Fibroblast of lung (primary cell): ENCODE measurements around the gene AVPI1. TPM values are rescaled to one million over a fixed set of nuclear protein-coding genes. Genes with fewer than 3 reads are reported as not detected.

ENCODE experiments used
- DNase-seq, 2 donors: peaks; one replicate each; pipeline versions ENCODE4 v3.0.0 to v3.0.0-alpha.2; 2010; ENCODE audit warnings: low read depth in 2 of 2
- H2AFZ ChIP-seq: 2 replicates; pipeline ENCODE4 v1.5.1; 2012; ENCODE audit warnings: low read length, control low read depth, inconsistent platforms
- H3K27ac ChIP-seq: 2 replicates; pipeline ENCODE4 v1.5.1; 2011; ENCODE audit warnings: low read length, control low read depth; ENCODE audit not compliant: insufficient read depth
- H3K27me3 ChIP-seq: 2 replicates; pipeline ENCODE4 v1.5.1; 2011; ENCODE audit warnings: mild to moderate bottlenecking, low read length; ENCODE audit not compliant: control insufficient read depth, insufficient read depth
- H3K36me3 ChIP-seq: 2 replicates; pipeline ENCODE4 v1.5.1; 2011; ENCODE audit warnings: low read length; ENCODE audit not compliant: control insufficient read depth, insufficient read depth
- H3K4me1 ChIP-seq: 2 replicates; pipeline ENCODE4 v1.5.1; 2011; ENCODE audit warnings: low read length; ENCODE audit not compliant: control insufficient read depth, insufficient read depth; ENCODE audit errors: extremely low read depth
- H3K4me2 ChIP-seq: 2 replicates; pipeline ENCODE4 v1.5.1; 2011; ENCODE audit warnings: low read length, control low read depth; ENCODE audit not compliant: insufficient read depth; ENCODE audit errors: extremely low read depth
- H3K4me3 ChIP-seq, 4 experiments: fragments of 200-600 bp in 1 of 4; sonication (generic) in 1 of 4; replicated peaks in 1 of 4; 2 replicates each; pipeline ENCODE4 v1.5.1; 2011 to 2016; ENCODE audit warnings: low read length in 4 of 4, low read depth in 3 of 4, mild to moderate bottlenecking in 3 of 4, control low read depth in 2 of 4, inconsistent platforms in 1 of 4, mixed read lengths in 1 of 4; ENCODE audit not compliant: insufficient read depth in 1 of 4; ENCODE audit errors: control extremely low read depth in 1 of 4
- H3K79me2 ChIP-seq: 2 replicates; pipeline ENCODE4 v1.5.1; 2012; ENCODE audit warnings: mild to moderate bottlenecking, low read length, inconsistent platforms; ENCODE audit not compliant: control insufficient read depth, insufficient read depth
- H3K9ac ChIP-seq: 2 replicates; pipeline ENCODE4 v1.5.1; 2011; ENCODE audit warnings: mild to moderate bottlenecking, low read length, control low read depth; ENCODE audit not compliant: insufficient read depth
- H3K9me3 ChIP-seq: 2 replicates; pipeline ENCODE4 v1.5.1; 2012; ENCODE audit warnings: low read depth, low read length; ENCODE audit not compliant: control insufficient read depth, insufficient read depth
- H4K20me1 ChIP-seq: 2 replicates; pipeline ENCODE4 v1.5.1; 2011; ENCODE audit warnings: low read length; ENCODE audit not compliant: control insufficient read depth, insufficient read depth; ENCODE audit errors: extremely low read depth
- CTCF ChIP-seq, 2 donors: IDR thresholded peaks in 1 of 2; conservative IDR thresholded peaks in 1 of 2; 1 replicate in 1 of 2; 2 replicates in 1 of 2; pipeline ENCODE4 v1.5.1; 2011 to 2012; ENCODE audit warnings: low read length in 2 of 2, control low read depth in 1 of 2, inconsistent platforms in 1 of 2, low read depth in 1 of 2, mild to moderate bottlenecking in 1 of 2
- EZH2 ChIP-seq: IDR thresholded peaks from 2 replicates; pipeline ENCODE4 v1.5.1; 2012; ENCODE audit warnings: low read length, control low read depth, mild to moderate bottlenecking; ENCODE audit errors: missing control alignments
- polyA plus RNA-seq, 2 donors: library from polyadenylated mRNA; depleted of rRNA in 1 of 2; stranded (reverse) in 1 of 2; unstranded in 1 of 2; fragments of >200 nt; gene quantifications; 2 replicates each; pipeline ENCODE4 v1.2.1, GENCODE V29; 2011 to 2012; ENCODE audit warnings: missing spikeins in 1 of 2
- total RNA-seq: library from RNA; depleted of rRNA; stranded (reverse); fragments of >200 nt; gene quantifications from 2 replicates; pipeline ENCODE4 v1.2.1, GENCODE V29; 2014

AVPI1 gene
- total and polyA plus RNA-seq, 2 donors (not counting 1 experiment from before 2014, with no cell fraction given), result 14.3 to 77.5 TPM

DNA sequence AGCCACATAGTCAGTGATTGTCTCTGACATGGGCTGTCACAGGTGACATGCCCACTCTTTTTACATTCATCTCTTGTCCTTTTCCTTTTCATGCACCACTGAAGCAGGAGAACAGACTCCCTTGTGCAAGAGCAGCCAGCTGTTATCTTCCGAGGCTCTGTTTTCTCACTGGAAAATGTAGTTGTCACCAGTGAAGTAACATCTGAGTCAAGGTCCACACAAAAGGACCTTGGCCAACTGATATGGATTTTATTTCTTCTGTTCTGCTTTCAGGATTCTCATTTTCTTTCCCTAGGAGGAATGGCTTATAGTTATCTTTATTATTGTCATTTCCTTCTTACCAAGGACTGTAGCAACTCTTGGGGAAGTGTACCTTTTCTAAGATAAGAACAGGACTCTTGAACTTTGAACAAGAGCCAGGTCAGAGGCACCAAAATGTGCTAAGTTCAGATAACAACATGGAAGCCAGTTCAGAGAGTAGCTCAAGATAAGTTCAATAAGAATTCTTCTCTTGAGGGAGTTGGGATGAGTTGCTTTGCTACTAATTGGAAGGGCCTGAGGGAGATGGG is 22.7 kb downstream of the AVPI1 start:
- no peak for TF ChIP-seq EZH2
- TF ChIP-seq CTCF (conservative IDR thresholded peaks at IDR 0.05 in 1 of 2, IDR thresholded peaks at IDR 0.05 in 1 of 2; ENCODE audit: low read depth in 1 of 2, low read length in 2 of 2), result no peak
- Histone ChIP-seq H3K79me2 (no peaks in the 10 kb centered on the region), H2AFZ (no peak overlapping the region), H3K4me1 (peaks cover 2% of the 10 kb centered on the region), H3K4me2 (no peak overlapping the region), H3K9ac (no peak overlapping the region), H3K27ac (no peak overlapping the region), H3K27me3 (no peaks in the 10 kb centered on the region), H3K4me3 (no peak overlapping the region), H3K9me3 (no peaks in the 10 kb centered on the region), H4K20me1 (no peaks in the 10 kb centered on the region), H3K36me3 (peaks cover 10% of the 10 kb centered on the region)
- no peak for DNase-seq

GRCh38 chr10:97659589-97659988 is 27.5 kb downstream of the AVPI1 start:
- Histone ChIP-seq H3K27me3 (no peaks in the 10 kb centered on the region), H3K36me3 (peaks cover 5% of the 10 kb centered on the region), H4K20me1 (no peaks in the 10 kb centered on the region), H3K4me1 (peaks cover 2% of the 10 kb centered on the region), H3K79me2 (no peaks in the 10 kb centered on the region), H3K4me3 (no peak overlapping the region), H3K9me3 (no peaks in the 10 kb centered on the region), H3K9ac (no peak overlapping the region), H2AFZ (no peak overlapping the region), H3K4me2 (peak overlapping the region; percentile 8), H3K27ac (no peak overlapping the region)
- no peak for TF ChIP-seq CTCF (conservative IDR thresholded peaks at IDR 0.05 in 1 of 2, IDR thresholded peaks at IDR 0.05 in 1 of 2; ENCODE audit: low read depth in 1 of 2, low read length in 2 of 2)
- no peak for TF ChIP-seq EZH2
- DNase-seq, result peak; percentile 61 to 89

- Histone ChIP-seq H3K4me1 (peaks cover 2% of the 10 kb centered on the region), H3K79me2 (peaks cover under 1% of the 10 kb centered on the region), H3K36me3 (peaks cover 9% of the 10 kb centered on the region), H3K9ac (no peak overlapping the region), H3K27me3 (no peaks in the 10 kb centered on the region), H4K20me1 (no peaks in the 10 kb centered on the region), H3K4me3 (no peak overlapping the region), H2AFZ (no peak overlapping the region), H3K27ac (no peak overlapping the region), H3K9me3 (no peaks in the 10 kb centered on the region), H3K4me2 (no peak overlapping the region)
- no peak for DNase-seq
- TF ChIP-seq EZH2, result no peak
- TF ChIP-seq CTCF (conservative IDR thresholded peaks at IDR 0.05 in 1 of 2, IDR thresholded peaks at IDR 0.05 in 1 of 2; ENCODE audit: low read depth in 1 of 2, low read length in 2 of 2), result no peak
Measured at GRCh38 chr10:97656777-97657176, 30.3 kb downstream of the AVPI1 start.
